Effector memory CD4-positive, alpha-beta T cell (primary cell): ENCODE measurements around the gene PYM1.

Experiments
- DNase-seq, 3 donors: peaks; one replicate each; pipeline ENCODE4 v3.0.0-alpha.2; 2020
- H3K27ac ChIP-seq: 2 replicates; pipeline ENCODE4 v1.7.0; 2013; ENCODE audit warnings: mild to moderate bottlenecking, low read length, moderate library complexity; ENCODE audit not compliant: insufficient read depth, poor library complexity, severe bottlenecking
- H3K27me3 ChIP-seq: replicated peaks from 2 replicates; pipeline ENCODE4 v1.7.0; 2013; ENCODE audit warnings: mild to moderate bottlenecking, low read length; ENCODE audit not compliant: insufficient read depth, control insufficient read depth, poor library complexity, severe bottlenecking
- H3K36me3 ChIP-seq: 2 replicates; pipeline ENCODE4 v1.7.0; 2013; ENCODE audit warnings: mild to moderate bottlenecking, low read length, moderate library complexity; ENCODE audit not compliant: control insufficient read depth, insufficient read depth
- H3K4me1 ChIP-seq: 2 replicates; pipeline ENCODE4 v1.7.0; 2013; ENCODE audit warnings: low read length, mild to moderate bottlenecking; ENCODE audit not compliant: control insufficient read depth, insufficient read depth, poor library complexity, severe bottlenecking
- H3K4me3 ChIP-seq: 2 replicates; pipeline ENCODE4 v1.7.0; 2013; ENCODE audit warnings: low read length, low read depth, mild to moderate bottlenecking; ENCODE audit not compliant: insufficient read depth, poor library complexity, severe bottlenecking
- H3K9me3 ChIP-seq: 2 replicates; pipeline ENCODE4 v1.7.0; 2013; ENCODE audit warnings: mild to moderate bottlenecking, low read length, moderate library complexity; ENCODE audit not compliant: control insufficient read depth
- total RNA-seq, 3 donors: gene quantifications; one replicate each; lab custom pipeline; 2026; lab: John Stamatoyannopoulos, UW

The PYM1 gene
- total RNA-seq, result 13.3 to 20.3 (median 14.1) reads per million in 3 donors

DNA sequence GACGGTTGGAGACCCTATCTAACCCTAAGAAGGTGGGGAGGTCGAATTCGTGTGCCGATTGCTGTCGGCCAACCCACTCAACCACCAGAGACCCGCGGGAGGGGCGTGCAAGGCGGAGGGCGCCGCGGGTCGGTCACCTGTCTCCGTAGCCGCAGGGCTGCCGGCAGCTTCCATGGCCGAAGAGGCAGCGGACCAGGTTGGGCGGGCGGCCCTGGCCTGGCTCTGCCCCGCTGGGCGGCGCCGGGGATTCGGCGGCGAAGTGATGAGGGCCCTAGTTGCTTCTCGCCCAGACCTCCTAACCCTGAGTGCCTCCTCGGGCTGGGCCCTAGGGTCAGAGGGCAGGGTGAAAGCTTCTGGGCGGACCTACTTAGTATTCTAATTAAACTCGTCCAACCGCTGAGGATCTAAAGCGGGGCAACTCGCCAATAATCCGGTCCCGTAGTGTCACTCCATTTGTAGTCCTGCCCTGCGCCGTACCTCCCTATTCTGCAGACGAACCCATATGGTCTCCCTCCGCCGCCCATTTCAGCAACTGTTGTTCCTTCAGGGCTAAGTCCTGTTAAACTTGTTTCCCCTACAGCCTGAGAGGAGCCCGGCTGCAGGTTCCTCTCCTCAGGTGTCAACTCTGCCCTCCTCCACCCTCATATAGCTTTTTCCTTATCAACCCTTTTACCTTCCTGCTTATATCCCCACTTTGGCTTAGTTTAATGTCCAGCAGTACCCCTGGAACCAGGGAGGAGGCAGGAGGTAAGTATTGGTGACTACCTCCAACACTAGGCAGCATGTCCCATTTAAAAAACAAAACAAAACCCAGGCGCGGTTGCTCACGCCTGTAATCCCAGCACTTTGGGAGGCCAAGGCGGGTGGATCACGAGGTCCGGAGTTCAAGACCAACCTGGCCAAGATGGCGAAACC lies at the start of gene PYM1:
Gene PYM1 (minus strand): TSS at position 307 of the 915 bp plus-strand sequence. CDS start 133 bp downstream, at position 174.
- no peaks in the 10 kb centered on the region for H3K9me3 ChIP-seq
- H3K27me3 ChIP-seq, result no peaks in the 10 kb centered on the region
- DNase-seq, result peak in 2 of 3 donors; percentile 38 to 62
- peak within 1 kb of the TSS; percentile 95 for H3K4me3 ChIP-seq
- H3K36me3 ChIP-seq, result peaks cover 3% of the 10 kb centered on the region
- H3K27ac ChIP-seq, result peak within 1 kb of the TSS; percentile 90
- peaks cover 19% of the 10 kb centered on the region for H3K4me1 ChIP-seq

DNA sequence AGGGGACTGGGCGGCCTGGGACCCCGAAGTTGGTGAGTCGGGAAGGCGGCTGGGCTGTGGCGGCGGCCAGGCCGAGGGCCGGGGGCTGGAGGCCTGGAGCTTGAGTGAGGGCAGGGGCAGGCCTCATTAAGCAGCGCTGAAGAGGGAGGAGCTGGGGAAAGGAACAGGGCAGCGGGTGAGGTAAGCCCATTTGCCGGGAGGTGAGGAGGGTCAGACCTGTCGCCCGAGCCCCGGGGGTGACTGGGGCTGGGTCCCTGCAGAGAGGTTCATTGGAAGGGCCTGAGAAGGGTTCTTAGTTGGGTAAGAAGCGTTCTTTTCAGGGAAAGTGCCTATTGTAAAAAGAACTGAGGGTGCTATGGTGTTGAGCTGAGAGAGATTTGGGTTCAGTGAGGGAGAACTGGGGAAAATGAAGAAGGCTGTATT lies 46.6 kb upstream of the PYM1 start:
- Histone ChIP-seq H3K9me3 (no peaks in the 10 kb centered on the region), H3K27ac (peak overlapping the region; percentile 90), H3K4me3 (peak overlapping the region; percentile 93), H3K4me1 (peaks cover 3% of the 10 kb centered on the region), H3K27me3 (no peaks in the 10 kb centered on the region), H3K36me3 (no peaks in the 10 kb centered on the region)
- peak in 1 of 3 donors; percentile 27 for DNase-seq

DNA sequence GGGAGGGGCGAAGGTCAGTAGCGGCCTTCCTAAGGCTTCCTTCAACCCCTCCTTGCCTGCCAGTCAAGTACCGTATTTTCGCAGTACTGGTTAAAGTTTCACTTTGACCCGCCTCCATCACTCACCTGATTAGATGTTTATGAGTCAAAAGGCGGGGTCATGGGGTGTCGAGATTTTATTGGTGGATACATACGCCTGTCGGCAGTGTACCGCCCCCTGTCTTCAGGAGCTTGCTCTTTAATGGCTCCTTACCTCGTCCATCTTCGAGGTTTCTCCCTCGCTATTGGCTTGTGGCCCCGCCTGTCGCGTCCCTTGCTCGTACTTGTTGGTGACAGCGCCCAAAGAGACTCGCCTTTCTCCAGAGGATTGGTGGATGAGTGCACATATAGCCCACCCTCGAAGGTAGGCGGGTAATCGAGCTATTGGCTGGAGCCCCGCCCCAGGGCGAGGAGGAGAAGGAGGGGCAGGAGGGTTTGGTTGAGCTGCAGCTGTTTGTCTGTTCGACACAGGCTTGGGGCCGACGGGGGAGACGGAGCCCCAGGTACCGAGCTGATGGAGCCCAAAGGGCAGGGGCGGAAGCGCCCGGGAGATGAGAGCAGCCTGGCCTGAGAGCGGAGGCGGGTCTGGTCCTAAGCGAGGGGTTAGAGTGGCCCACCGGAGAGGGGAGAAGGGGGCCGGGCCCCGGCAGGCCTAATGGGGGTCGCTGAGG lies 46.1 kb upstream of the PYM1 start, which contains the start of gene RAB5B:
Gene RAB5B (plus strand): TSS at position 480 of the 709 bp plus-strand sequence. CDS start 12,883 bp downstream, outside the sequence.
- H3K4me1 ChIP-seq, result peaks cover 3% of the 10 kb centered on the region
- H3K36me3 ChIP-seq, result no peaks in the 10 kb centered on the region
- no peaks in the 10 kb centered on the region for H3K9me3 ChIP-seq
- DNase-seq, result peak; percentile 96 to 99 (median 99)
- peak within 1 kb of the TSS; percentile 93 for H3K4me3 ChIP-seq
- H3K27ac ChIP-seq, result peak within 1 kb of the TSS; percentile 90
- H3K27me3 ChIP-seq, result no peaks in the 10 kb centered on the region

- no peak for DNase-seq
- H3K4me3 ChIP-seq, result peak overlapping the region; percentile 57
- H3K9me3 ChIP-seq, result no peaks in the 10 kb centered on the region
- H3K27me3 ChIP-seq, result no peaks in the 10 kb centered on the region
- peak overlapping the region; percentile 78 for H3K27ac ChIP-seq
- H3K36me3 ChIP-seq, result no peaks in the 10 kb centered on the region
- peaks cover 3% of the 10 kb centered on the region for H3K4me1 ChIP-seq
These were observed 45.4 kb upstream of the PYM1 start for GRCh38 chr12:55972911-55973598.

DNA sequence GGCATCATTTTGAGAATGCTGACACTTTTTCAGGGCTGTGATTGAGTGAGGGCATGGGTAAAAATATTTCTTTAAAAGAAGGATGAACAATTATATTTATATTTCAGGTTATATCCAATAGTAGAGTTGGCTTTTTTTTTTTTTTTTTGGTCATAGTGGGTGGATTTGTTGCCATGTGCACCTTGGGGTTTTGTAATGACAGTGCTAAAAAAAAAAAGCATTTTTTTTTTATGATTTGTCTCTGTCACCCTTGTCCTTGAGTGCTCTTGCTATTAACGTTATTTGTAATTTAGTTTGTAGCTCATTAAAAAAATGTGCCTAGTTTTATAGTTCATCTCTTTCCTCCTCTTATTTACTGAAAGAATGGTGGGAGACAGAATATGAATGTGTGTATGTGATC lies 44.8 kb upstream of the PYM1 start:
- no peak for DNase-seq
- H3K27me3 ChIP-seq, result no peaks in the 10 kb centered on the region
- H3K27ac ChIP-seq, result peak overlapping the region; percentile 78
- peaks cover 3% of the 10 kb centered on the region for H3K4me1 ChIP-seq
- H3K4me3 ChIP-seq, result peak overlapping the region; percentile 57
- H3K36me3 ChIP-seq, result no peaks in the 10 kb centered on the region
- H3K9me3 ChIP-seq, result no peaks in the 10 kb centered on the region

DNA sequence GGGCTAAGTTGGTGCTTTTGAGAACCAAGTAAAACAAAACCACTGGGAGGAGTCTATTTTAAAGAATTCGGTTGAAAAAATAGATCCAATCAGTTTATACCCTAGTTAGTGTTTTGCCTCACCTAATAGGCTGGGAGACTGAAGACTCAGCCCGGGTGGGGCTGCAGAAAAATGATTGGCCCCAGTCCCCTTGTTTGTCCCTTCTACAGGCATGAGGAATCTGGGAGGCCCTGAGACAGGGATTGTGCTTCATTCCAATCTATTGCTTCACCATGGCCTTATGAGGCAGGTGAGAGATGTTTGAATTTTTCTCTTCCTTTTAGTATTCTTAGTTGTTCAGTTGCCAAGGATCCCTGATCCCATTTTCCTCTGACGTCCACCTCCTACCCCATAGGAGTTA lies 44.3 kb upstream of the PYM1 start:
- peaks cover 3% of the 10 kb centered on the region for H3K4me1 ChIP-seq
- H3K36me3 ChIP-seq, result no peaks in the 10 kb centered on the region
- H3K27ac ChIP-seq, result no peak overlapping the region
- DNase-seq, result no peak
- H3K27me3 ChIP-seq, result no peaks in the 10 kb centered on the region
- no peak overlapping the region for H3K4me3 ChIP-seq
- no peaks in the 10 kb centered on the region for H3K9me3 ChIP-seq

DNA sequence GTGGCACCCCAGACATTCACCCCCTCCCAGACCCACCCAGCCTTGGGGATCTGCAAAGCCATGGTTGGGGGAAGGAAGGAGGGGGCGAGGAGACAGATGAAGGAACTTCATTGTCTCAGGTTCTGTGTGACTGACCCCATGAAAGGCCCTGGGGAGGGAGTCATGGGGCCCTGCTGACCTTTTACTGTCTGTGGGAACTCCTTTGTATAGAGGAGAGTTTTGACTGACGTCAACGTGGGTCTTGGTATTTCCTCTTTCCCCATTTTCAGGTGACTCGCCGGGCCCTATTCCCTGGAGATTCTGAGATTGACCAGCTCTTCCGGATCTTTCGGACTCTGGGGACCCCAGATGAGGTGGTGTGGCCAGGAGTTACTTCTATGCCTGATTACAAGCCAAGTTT lies 43.1 kb upstream of the PYM1 start:
- no peak overlapping the region for H3K4me3 ChIP-seq
- no peak overlapping the region for H3K27ac ChIP-seq
- peaks cover 9% of the 10 kb centered on the region for H3K4me1 ChIP-seq
- no peak for DNase-seq
- H3K9me3 ChIP-seq, result no peaks in the 10 kb centered on the region
- no peaks in the 10 kb centered on the region for H3K27me3 ChIP-seq
- no peaks in the 10 kb centered on the region for H3K36me3 ChIP-seq

DNA sequence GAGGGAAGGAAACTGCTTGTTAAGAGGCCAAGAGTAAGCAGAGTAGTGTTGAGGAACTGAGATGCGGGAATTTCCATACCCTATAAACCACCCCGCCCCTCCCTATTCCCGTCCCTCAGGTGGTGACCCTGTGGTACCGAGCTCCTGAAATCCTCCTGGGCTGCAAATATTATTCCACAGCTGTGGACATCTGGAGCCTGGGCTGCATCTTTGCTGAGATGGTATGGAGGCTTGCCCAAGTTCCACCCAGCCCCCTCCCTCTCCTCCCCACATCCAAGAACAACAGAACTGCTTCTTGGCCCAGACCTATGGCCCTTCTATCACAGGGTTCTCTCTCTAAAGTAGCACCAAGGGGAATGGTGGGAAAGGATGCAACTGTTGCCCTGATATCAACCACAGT lies 41.7 kb upstream of the PYM1 start:
- H3K9me3 ChIP-seq, result no peaks in the 10 kb centered on the region
- H3K27me3 ChIP-seq, result no peaks in the 10 kb centered on the region
- H3K4me3 ChIP-seq, result no peak overlapping the region
- no peak overlapping the region for H3K27ac ChIP-seq
- H3K4me1 ChIP-seq, result peaks cover 6% of the 10 kb centered on the region
- DNase-seq, result no peak
- no peaks in the 10 kb centered on the region for H3K36me3 ChIP-seq

GRCh38 chr12:55966408-55967281 lies 39.0 kb upstream of the PYM1 start, which contains the start of gene CDK2:
Gene CDK2 (plus strand): TSS chr12:55966830. CDS start chr12:55967009, 179 bp downstream.
- H3K4me3 ChIP-seq, result peak within 1 kb of the TSS; percentile 88
- peak within 1 kb of the TSS; percentile 65 for H3K27ac ChIP-seq
- DNase-seq, result peak; percentile 80 to 85 (median 82)
- no peaks in the 10 kb centered on the region for H3K27me3 ChIP-seq
- no peaks in the 10 kb centered on the region for H3K9me3 ChIP-seq
- H3K36me3 ChIP-seq, result no peaks in the 10 kb centered on the region
- H3K4me1 ChIP-seq, result peaks cover 6% of the 10 kb centered on the region
